Mesothelial cell of epicardium (in vitro differentiated cells): Measurements from ENCODE around the gene GRAMD1B. TPM values are rescaled to one million over a fixed set of nuclear protein-coding genes. Genes with fewer than 3 reads are reported as not detected.

Experiments
- DNase-seq, 2 experiments: peaks; one replicate each; pipeline ENCODE4 v3.0.0; 2021; ENCODE audit warnings: low spot score in 2 of 2; ENCODE audit not compliant: unreplicated experiment in 2 of 2
- H3K27ac Mint-ChIP-seq: 2 replicates; pipeline ENCODE4 v1.8.0; 2021; ENCODE audit warnings: mixed read lengths
- H3K27me3 Mint-ChIP-seq: 2 replicates; pipeline ENCODE4 v1.8.0; 2021; ENCODE audit warnings: low read depth, mixed read lengths
- H3K36me3 Mint-ChIP-seq: 2 replicates; pipeline ENCODE4 v1.8.0; 2021; ENCODE audit warnings: mixed read lengths
- H3K4me1 Mint-ChIP-seq: 2 replicates; pipeline ENCODE4 v1.8.0; 2021; ENCODE audit warnings: mixed read lengths
- H3K4me3 Mint-ChIP-seq: 2 replicates; pipeline ENCODE4 v1.8.0; 2021; ENCODE audit warnings: mild to moderate bottlenecking, moderate library complexity, mixed read lengths
- H3K9me3 Mint-ChIP-seq: 2 replicates; pipeline ENCODE4 v1.8.0; 2021; ENCODE audit warnings: mixed read lengths
- CTCF ChIP-seq: fragments of 200-600 bp; sonication (generic); IDR thresholded peaks from one replicate; pipeline ENCODE4 v1.5.0; 2021; ENCODE audit warnings: antibody characterized with exemption; ENCODE audit not compliant: unreplicated experiment
- total RNA-seq: library from RNA; stranded (reverse); gene quantifications from 3 replicates; pipeline ENCODE4 v1.2.1, GENCODE V29; 2021

The GRAMD1B gene
- total RNA-seq, 1 donor from 2014 or later = 8.4 TPM

- Mint-ChIP-seq H3K9me3 (no peaks in the 10 kb centered on the region), H3K36me3 (no peaks in the 10 kb centered on the region), H3K27ac (no peak overlapping the region), H3K27me3 (no peaks in the 10 kb centered on the region), H3K4me3 (no peak overlapping the region), H3K4me1 (no peaks in the 10 kb centered on the region)
- no peak for TF ChIP-seq CTCF
- DNase-seq = no peak
Observed at GRCh38 chr11:123547180-123547579, 117.1 kb downstream of the GRAMD1B start.

- Mint-ChIP-seq H3K4me1 (no peaks in the 10 kb centered on the region), H3K9me3 (no peaks in the 10 kb centered on the region), H3K27ac (no peak overlapping the region), H3K27me3 (no peaks in the 10 kb centered on the region), H3K4me3 (no peak overlapping the region), H3K36me3 (no peaks in the 10 kb centered on the region)
- no peak for TF ChIP-seq CTCF
- no peak for DNase-seq
Observed at GRCh38 chr11:123548774-123549173, 118.7 kb downstream of the GRAMD1B start.

- Mint-ChIP-seq H3K36me3 (no peaks in the 10 kb centered on the region), H3K9me3 (no peaks in the 10 kb centered on the region), H3K27me3 (no peaks in the 10 kb centered on the region), H3K27ac (no peak overlapping the region), H3K4me3 (no peak overlapping the region), H3K4me1 (no peaks in the 10 kb centered on the region)
- TF ChIP-seq CTCF = no peak
- DNase-seq = no peak
Observed at GRCh38 chr11:123549926-123550917, 120.2 kb downstream of the GRAMD1B start.

DNA sequence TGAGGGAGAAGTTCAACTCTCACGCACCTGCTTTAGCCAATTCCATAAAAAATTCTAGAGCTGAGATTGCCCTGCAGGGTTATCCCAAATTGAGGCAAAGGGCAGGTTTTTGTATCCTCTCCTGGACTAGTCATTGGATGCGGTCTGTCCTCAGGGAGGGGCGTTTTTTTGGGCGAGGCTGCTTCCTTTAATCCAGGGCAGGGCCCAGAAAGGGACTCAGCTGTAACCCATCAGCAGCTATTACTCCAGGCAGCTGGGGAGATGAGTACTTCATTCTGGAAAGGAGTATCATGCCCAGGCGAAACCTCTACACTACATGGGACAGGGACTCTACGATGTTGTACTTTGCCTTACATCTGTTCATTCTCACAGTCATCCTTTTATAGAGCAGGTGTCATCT, 121.0 kb downstream of the GRAMD1B start:
- DNase-seq = no peak
- Mint-ChIP-seq H3K27me3 (no peaks in the 10 kb centered on the region), H3K36me3 (no peaks in the 10 kb centered on the region), H3K4me3 (no peak overlapping the region), H3K27ac (no peak overlapping the region), H3K9me3 (no peaks in the 10 kb centered on the region), H3K4me1 (no peaks in the 10 kb centered on the region)
- no peak for TF ChIP-seq CTCF

DNA sequence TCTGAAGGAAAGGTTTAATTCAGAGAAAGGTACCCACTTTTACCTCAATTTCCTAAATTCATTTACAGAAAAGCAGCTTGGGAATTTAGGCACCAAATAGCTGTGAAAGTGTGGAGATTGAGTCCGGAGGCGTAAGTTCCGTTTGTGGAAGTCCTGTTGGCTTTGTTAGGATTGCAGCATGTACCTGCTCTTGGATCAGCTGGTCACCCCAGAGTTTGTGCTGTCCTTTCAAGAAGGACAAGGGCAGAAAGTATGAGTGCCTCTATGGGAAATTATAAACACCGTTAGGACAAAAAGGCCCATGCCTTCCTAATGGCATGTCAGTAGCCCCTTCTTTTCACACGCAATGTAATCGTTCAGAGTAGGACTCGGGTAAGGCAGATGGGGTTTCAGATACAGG, 126.6 kb downstream of the GRAMD1B start:
- Mint-ChIP-seq H3K36me3 (no peaks in the 10 kb centered on the region), H3K27me3 (no peaks in the 10 kb centered on the region), H3K4me1 (peaks cover 17% of the 10 kb centered on the region), H3K9me3 (no peaks in the 10 kb centered on the region), H3K27ac (no peak overlapping the region), H3K4me3 (no peak overlapping the region)
- DNase-seq = no peak
- TF ChIP-seq CTCF = no peak
